ENCODE results near the gene PUM1. TPM values are rescaled to one million over a fixed set of nuclear protein-coding genes. Genes with fewer than 3 reads are reported as not detected.
"Not testable (repeated sequence)": the region's sequence is repeated elsewhere in the genome, so short reads cannot be mapped to it uniquely, and the experiment has no call there.

Gene PUM1
- total and polyA plus RNA-seq, 2 experiments from 2014 or later, result 68.6 to 97.4 TPM

GRCh38 chr1:30953685-30954084 lies 111.8 kb downstream of the PUM1 start:
- Histone ChIP-seq H2AFZ (no peak overlapping the region), H3K9me2 (replicated peaks; ENCODE audit: insufficient read depth) (no peaks in the 10 kb centered on the region), H3K27me3 (no peaks in the 10 kb centered on the region), H3K79me2 (peaks cover 87% of the 10 kb centered on the region), H3K4me3 (no peak overlapping the region), H3K4me1 (ENCODE audit: insufficient read depth) (no peaks in the 10 kb centered on the region), H3K36me3 (replicated peaks; ENCODE audit: insufficient read depth, low read depth) (peaks cover 6% of the 10 kb centered on the region), H3K27ac (no peak overlapping the region), H4K20me1 (ENCODE audit: insufficient read depth, poor library complexity, severe bottlenecking) (peaks cover 57% of the 10 kb centered on the region), H3K9me3 (ENCODE audit: low read depth) (no peaks in the 10 kb centered on the region), H3K4me2 (no peak overlapping the region)
- DNase-seq (ENCODE audit: low spot score), result no peak
- 94% methylated on average over 11 of the region's 11 CpGs for WGBS (ENCODE audit: low lambda C conversion rate, missing lambda C conversion rate)
- no peak for TF ChIP-seq EZH2 (IDR thresholded peaks at IDR 0.05; ENCODE audit: borderline replicate concordance)
- no peak for TF ChIP-seq EZH2phosphoT487 (IDR thresholded peaks at IDR 0.05; ENCODE audit: low read depth, severe bottlenecking, unreplicated experiment)
- TF ChIP-seq, protein P1, sequence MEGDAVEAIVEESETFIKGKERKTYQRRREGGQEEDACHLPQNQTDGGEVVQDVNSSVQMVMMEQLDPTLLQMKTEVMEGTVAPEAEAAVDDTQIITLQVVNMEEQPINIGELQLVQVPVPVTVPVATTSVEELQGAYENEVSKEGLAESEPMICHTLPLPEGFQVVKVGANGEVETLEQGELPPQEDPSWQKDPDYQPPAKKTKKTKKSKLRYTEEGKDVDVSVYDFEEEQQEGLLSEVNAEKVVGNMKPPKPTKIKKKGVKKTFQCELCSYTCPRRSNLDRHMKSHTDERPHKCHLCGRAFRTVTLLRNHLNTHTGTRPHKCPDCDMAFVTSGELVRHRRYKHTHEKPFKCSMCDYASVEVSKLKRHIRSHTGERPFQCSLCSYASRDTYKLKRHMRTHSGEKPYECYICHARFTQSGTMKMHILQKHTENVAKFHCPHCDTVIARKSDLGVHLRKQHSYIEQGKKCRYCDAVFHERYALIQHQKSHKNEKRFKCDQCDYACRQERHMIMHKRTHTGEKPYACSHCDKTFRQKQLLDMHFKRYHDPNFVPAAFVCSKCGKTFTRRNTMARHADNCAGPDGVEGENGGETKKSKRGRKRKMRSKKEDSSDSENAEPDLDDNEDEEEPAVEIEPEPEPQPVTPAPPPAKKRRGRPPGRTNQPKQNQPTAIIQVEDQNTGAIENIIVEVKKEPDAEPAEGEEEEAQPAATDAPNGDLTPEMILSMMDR (IDR thresholded peaks at IDR 0.05; ENCODE audit: poor library complexity), result no peak

DNA sequence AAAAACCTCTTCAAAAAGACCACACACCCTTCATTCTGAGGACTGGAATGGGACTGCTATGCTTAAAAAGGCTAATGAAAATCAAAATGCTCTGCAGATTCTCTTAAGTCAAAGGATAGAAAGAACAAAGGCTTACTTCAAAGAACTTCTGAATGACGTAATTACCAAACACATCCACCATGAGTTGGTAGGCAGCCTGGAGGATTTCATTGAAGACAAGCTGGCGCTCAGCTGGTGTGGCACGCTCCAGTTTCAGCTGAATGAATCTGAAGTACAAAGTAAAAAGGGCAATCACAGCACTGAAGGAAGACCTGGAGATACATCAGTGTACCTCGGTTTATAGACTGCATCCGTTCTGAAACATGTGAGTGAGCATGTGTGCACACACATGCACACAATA lies 113.4 kb downstream of the PUM1 start:
- Histone ChIP-seq H3K4me1 (ENCODE audit: insufficient read depth) (no peaks in the 10 kb centered on the region), H4K20me1 (ENCODE audit: insufficient read depth, poor library complexity, severe bottlenecking) (peaks cover 43% of the 10 kb centered on the region), H3K36me3 (replicated peaks; ENCODE audit: insufficient read depth, low read depth) (peaks cover 6% of the 10 kb centered on the region), H3K27ac (no peak overlapping the region), H3K9me2 (replicated peaks; ENCODE audit: insufficient read depth) (no peaks in the 10 kb centered on the region), H2AFZ (no peak overlapping the region), H3K79me2 (peaks cover 87% of the 10 kb centered on the region), H3K27me3 (no peaks in the 10 kb centered on the region), H3K4me2 (no peak overlapping the region), H3K9me3 (ENCODE audit: low read depth) (no peaks in the 10 kb centered on the region), H3K4me3 (no peak overlapping the region)
- TF ChIP-seq EZH2 (IDR thresholded peaks at IDR 0.05; ENCODE audit: borderline replicate concordance), result no peak
- TF ChIP-seq, protein P1 (IDR thresholded peaks at IDR 0.05; ENCODE audit: poor library complexity), result no peak
- no peak for TF ChIP-seq EZH2phosphoT487 (IDR thresholded peaks at IDR 0.05; ENCODE audit: low read depth, severe bottlenecking, unreplicated experiment)
- no peak for DNase-seq (ENCODE audit: low spot score)
- 52% methylated on average over 5 of the region's 5 CpGs for WGBS (ENCODE audit: low lambda C conversion rate, missing lambda C conversion rate)

- Histone ChIP-seq H3K27me3 (no peaks in the 10 kb centered on the region), H3K4me2 (no peak overlapping the region), H2AFZ (no peak overlapping the region), H3K27ac (no peak overlapping the region), H3K79me2 (peaks cover 87% of the 10 kb centered on the region), H3K4me3 (no peak overlapping the region), H3K9me2 (replicated peaks; ENCODE audit: insufficient read depth) (no peaks in the 10 kb centered on the region), H3K4me1 (ENCODE audit: insufficient read depth) (no peaks in the 10 kb centered on the region), H3K9me3 (ENCODE audit: low read depth) (no peaks in the 10 kb centered on the region), H3K36me3 (replicated peaks; ENCODE audit: insufficient read depth, low read depth) (peaks cover 6% of the 10 kb centered on the region), H4K20me1 (ENCODE audit: insufficient read depth, poor library complexity, severe bottlenecking) (peaks cover 40% of the 10 kb centered on the region)
- WGBS (ENCODE audit: low lambda C conversion rate, missing lambda C conversion rate), result 98% methylated on average over 5 of the region's 5 CpGs
- DNase-seq (ENCODE audit: low spot score), result no peak
- TF ChIP-seq EZH2phosphoT487 (IDR thresholded peaks at IDR 0.05; ENCODE audit: low read depth, severe bottlenecking, unreplicated experiment) (no peak), EZH2 (IDR thresholded peaks at IDR 0.05; ENCODE audit: borderline replicate concordance) (no peak)
- TF ChIP-seq, protein P1 (IDR thresholded peaks at IDR 0.05; ENCODE audit: poor library complexity), result no peak
Measured at GRCh38 chr1:30950700-30951099, 114.8 kb downstream of the PUM1 start.

DNA sequence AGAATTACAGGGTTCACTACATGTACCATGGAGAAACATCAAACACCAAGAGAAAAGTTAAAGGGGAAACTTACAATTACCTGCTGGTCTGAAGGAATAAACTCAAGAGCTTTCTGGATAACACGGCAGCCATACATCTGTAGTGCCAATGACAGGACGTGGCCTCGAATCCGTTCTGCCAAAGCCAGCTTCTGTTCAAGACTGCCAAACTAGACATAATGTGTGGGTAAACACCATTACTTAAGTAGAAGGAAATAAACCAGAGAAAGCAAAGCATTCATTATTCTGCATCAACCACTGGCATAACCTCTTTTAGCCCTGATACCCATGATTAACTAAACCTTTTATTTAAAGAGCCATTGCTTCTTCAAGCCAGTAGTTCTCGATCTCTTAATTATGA lies 115.5 kb downstream of the PUM1 start:
- Histone ChIP-seq H3K36me3 (replicated peaks; ENCODE audit: insufficient read depth, low read depth) (peaks cover 6% of the 10 kb centered on the region), H3K79me2 (peaks cover 87% of the 10 kb centered on the region)
- TF ChIP-seq EZH2phosphoT487 (IDR thresholded peaks at IDR 0.05; ENCODE audit: low read depth, severe bottlenecking, unreplicated experiment), result no peak
- TF ChIP-seq EZH2 (IDR thresholded peaks at IDR 0.05; ENCODE audit: borderline replicate concordance), result no peak
- TF ChIP-seq, protein P1 (IDR thresholded peaks at IDR 0.05; ENCODE audit: poor library complexity), result no peak

GRCh38 chr1:30949487-30949838 lies 116.1 kb downstream of the PUM1 start:
- WGBS (ENCODE audit: low lambda C conversion rate, missing lambda C conversion rate), result 92% methylated on average over 1 of the region's 1 CpG
- not testable (repeated sequence) for H3K36me3 ChIP-seq (replicated peaks; ENCODE audit: insufficient read depth, low read depth); H3K9me2 ChIP-seq (replicated peaks; ENCODE audit: insufficient read depth)

More for the DNA sequence above, 115.5 kb downstream of the PUM1 start:
- Histone ChIP-seq H3K9me2 (replicated peaks; ENCODE audit: insufficient read depth) (no peaks in the 10 kb centered on the region), H3K27me3 (no peaks in the 10 kb centered on the region), H3K9me3 (ENCODE audit: low read depth) (no peaks in the 10 kb centered on the region), H2AFZ (no peak overlapping the region), H3K4me2 (no peak overlapping the region), H3K4me1 (ENCODE audit: insufficient read depth) (no peaks in the 10 kb centered on the region), H3K4me3 (no peak overlapping the region), H4K20me1 (ENCODE audit: insufficient read depth, poor library complexity, severe bottlenecking) (peaks cover 44% of the 10 kb centered on the region), H3K27ac (no peak overlapping the region)
- 96% methylated on average over 5 of the region's 5 CpGs for WGBS (ENCODE audit: low lambda C conversion rate, missing lambda C conversion rate)
- DNase-seq (ENCODE audit: low spot score), result no peak

More at GRCh38 chr1:30949487-30949838, 116.1 kb downstream of the PUM1 start:
- H2AFZ ChIP-seq; H3K4me2 ChIP-seq; H3K4me1 ChIP-seq (ENCODE audit: insufficient read depth); H3K4me3 ChIP-seq; DNase-seq (ENCODE audit: low spot score); H3K27ac ChIP-seq; H3K27me3 ChIP-seq; H3K9me3 ChIP-seq (ENCODE audit: low read depth): not testable (repeated sequence)
- Histone ChIP-seq H4K20me1 (ENCODE audit: insufficient read depth, poor library complexity, severe bottlenecking) (peaks cover 41% of the 10 kb centered on the region), H3K79me2 (peaks cover 87% of the 10 kb centered on the region)
